Kidney (tissue), 14 donors: ENCODE data around the gene AGK. TPM values are rescaled to one million over a fixed set of nuclear protein-coding genes. Genes with fewer than 3 reads are reported as not detected.

ENCODE experiments used
- DNase-seq, 5 donors: peaks; one replicate each; pipeline ENCODE4 v3.0.0-alpha.2; 2013 to 2020
- FAIRE-seq: peaks from 2 replicates; lab custom pipeline; 2012; peaks lifted over from hg19 to GRCh38; lab: Jason Lieb, UNC
- H3K27ac ChIP-seq, 2 donors: one replicate each; pipeline ENCODE4 v1.7.0; 2013; ENCODE audit warnings: low read depth in 2 of 2, low read length in 2 of 2, inconsistent platforms in 1 of 2
- H3K27me3 ChIP-seq: one replicate; pipeline ENCODE4 v1.7.1; 2013; ENCODE audit warnings: low read length, inconsistent platforms; ENCODE audit not compliant: control insufficient read depth, insufficient read depth
- H3K36me3 ChIP-seq, 3 donors: one replicate each; pipeline versions ENCODE4 v1.7.0 to v1.7.1; 2013; ENCODE audit warnings: low read length in 3 of 3, control low read depth in 1 of 3, inconsistent platforms in 1 of 3; ENCODE audit not compliant: insufficient read depth in 3 of 3, control insufficient read depth in 2 of 3
- H3K4me1 ChIP-seq, 3 donors: one replicate each; pipeline versions ENCODE4 v1.7.0 to v1.7.1; 2013; ENCODE audit warnings: low read length in 3 of 3, inconsistent platforms in 1 of 3, low read depth in 1 of 3; ENCODE audit not compliant: control insufficient read depth in 2 of 3, insufficient read depth in 2 of 3
- H3K4me3 ChIP-seq, 3 donors: one replicate each; pipeline versions ENCODE4 v1.7.0 to v1.8.1; 2013; ENCODE audit warnings: low read length in 3 of 3, control low read depth in 1 of 3, inconsistent platforms in 1 of 3
- H3K9ac ChIP-seq, 3 donors: one replicate each; pipeline versions ENCODE4 v1.7.0 to v1.7.1; 2013; ENCODE audit warnings: low read length in 3 of 3, control low read depth in 1 of 3, inconsistent platforms in 1 of 3
- H3K9me3 ChIP-seq, 3 donors: one replicate each; pipeline versions ENCODE4 v1.7.0 to v1.7.1; 2013; ENCODE audit warnings: low read length in 3 of 3, control low read depth in 1 of 3, inconsistent platforms in 1 of 3; ENCODE audit not compliant: control insufficient read depth in 2 of 3, insufficient read depth in 1 of 3
- CTCF ChIP-seq: IDR thresholded peaks from 3 replicates; pipeline ENCODE4 v1.5.1; 2012; ENCODE audit warnings: mild to moderate bottlenecking, moderate library complexity, borderline replicate concordance; ENCODE audit not compliant: insufficient read depth; ENCODE audit errors: extremely low read depth
- intact Hi-C: fragments of 100-400 bp; cut with DNase I; formaldehyde crosslinking; loops from one replicate; pipeline ENCODE4 v1.11.1; 2022
- polyA plus RNA-seq: library from polyadenylated mRNA; stranded (reverse); fragments of 350-450 nt; fragmentation: Illumina TruSeq; extraction: RNeasy Lipid Tissue Mini Kit (QIAGEN cat#74804); gene quantifications from one replicate; pipeline ENCODE4 v1.2.3, GENCODE V29; 2014; ENCODE audit warnings: low read depth, low replicate concordance; ENCODE audit not compliant: insufficient read depth
- total RNA-seq: library from RNA; stranded (reverse); fragmentation: NEBNext Ultra II Directional; extraction: Animal tissue kit (Norgen Biotek cat#: 25700); gene quantifications from one replicate; pipeline ENCODE4 v1.2.1, GENCODE V29; 2021
- donor health status: control.
- donor health status: control.
- donor health status: control.
- donor health status: control.
- donor health status: control.
- donor health status: DM: yes; HTN: yes; CAD: no.
- donor health status: Normal renal cell carcinoma (clear cell type).

AGK gene
- total and polyA plus RNA-seq, 2 donors from 2014 or later: 17.7 to 30.7 TPM

DNA sequence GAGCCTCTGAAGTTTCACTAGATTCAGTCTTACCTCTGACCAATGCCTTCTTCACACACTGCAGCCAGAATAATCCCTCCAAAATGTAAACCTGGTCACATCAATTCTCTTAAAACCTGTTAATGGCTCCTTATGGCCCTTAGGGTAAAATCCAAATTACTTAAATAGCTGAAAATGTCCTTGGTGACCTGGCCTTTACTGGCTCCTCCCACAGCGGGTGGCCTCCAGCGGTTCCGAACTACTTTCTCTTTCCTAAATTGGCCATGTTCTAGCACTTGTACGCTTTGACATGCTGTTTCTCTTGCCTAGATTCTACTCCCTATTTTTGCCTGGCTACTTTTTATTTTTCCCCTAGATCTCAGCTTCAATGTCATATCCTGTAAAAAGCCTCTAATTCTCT lies 36.1 kb downstream of the AGK start:
- H3K36me3 ChIP-seq: no peaks in the 10 kb centered on the region
- DNase-seq (no peak), FAIRE-seq (no peak)
- no peaks in the 10 kb centered on the region for H3K9me3 ChIP-seq
- intact Hi-C loops: no loop called here
- no peak for TF ChIP-seq CTCF
- H3K27ac ChIP-seq: no peak overlapping the region
- H3K4me1 ChIP-seq: no peaks in the 10 kb centered on the region
- no peak overlapping the region for H3K9ac ChIP-seq
- H3K27me3 ChIP-seq: no peaks in the 10 kb centered on the region
- no peak overlapping the region for H3K4me3 ChIP-seq

DNA sequence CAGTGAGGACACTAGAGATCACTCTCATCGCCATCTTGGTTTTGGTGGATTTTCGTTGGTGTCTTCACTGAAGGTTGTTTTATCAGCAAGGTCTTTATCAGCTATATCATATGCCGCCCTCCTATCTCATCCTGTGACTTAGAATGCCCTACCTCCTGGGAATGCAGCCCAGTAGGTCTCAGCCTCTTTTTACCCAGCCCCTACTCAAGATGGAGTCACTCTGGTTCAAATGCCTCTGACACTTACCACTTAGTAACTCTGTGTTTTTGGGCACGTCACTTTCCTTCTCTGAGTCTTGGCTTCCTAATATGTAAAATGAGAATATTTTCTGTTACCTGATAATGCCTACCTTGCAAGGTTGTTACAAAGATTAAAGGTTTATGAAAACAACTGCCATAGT lies 37.7 kb downstream of the AGK start:
- DNase-seq: no peak
- FAIRE-seq: no peak
- H3K4me1 ChIP-seq: no peaks in the 10 kb centered on the region
- H3K4me3 ChIP-seq: no peak overlapping the region
- no peaks in the 10 kb centered on the region for H3K36me3 ChIP-seq
- no peaks in the 10 kb centered on the region for H3K9me3 ChIP-seq
- intact Hi-C loops: no loop called here
- H3K9ac ChIP-seq: no peak overlapping the region
- no peak for TF ChIP-seq CTCF
- no peaks in the 10 kb centered on the region for H3K27me3 ChIP-seq
- H3K27ac ChIP-seq: no peak overlapping the region

DNA sequence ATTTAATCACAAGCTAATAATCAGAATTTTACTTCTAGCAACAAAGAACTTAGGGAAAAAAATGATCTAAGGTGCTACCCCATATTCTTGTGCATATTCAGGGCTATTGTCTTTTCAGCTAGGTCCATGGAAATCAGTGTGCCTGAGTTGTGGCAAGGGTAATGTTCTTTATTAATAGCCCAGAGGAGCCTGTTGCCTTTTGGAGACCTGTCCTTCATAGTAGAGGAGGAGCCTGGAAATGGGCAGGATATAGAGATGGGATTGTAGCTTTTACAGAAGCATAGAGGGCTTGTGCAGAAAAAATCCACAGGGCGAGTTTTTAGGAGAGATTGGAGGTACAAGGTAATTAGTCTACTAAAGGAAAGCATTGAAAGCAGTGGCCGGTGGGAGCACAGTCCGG lies 38.9 kb downstream of the AGK start:
- no peaks in the 10 kb centered on the region for H3K36me3 ChIP-seq
- no peak for TF ChIP-seq CTCF
- H3K9ac ChIP-seq: no peak overlapping the region
- no peak overlapping the region for H3K27ac ChIP-seq
- H3K4me1 ChIP-seq: no peaks in the 10 kb centered on the region
- intact Hi-C loops: no loop called here
- H3K4me3 ChIP-seq: no peak overlapping the region
- H3K9me3 ChIP-seq: no peaks in the 10 kb centered on the region
- FAIRE-seq (no peak), DNase-seq (no peak)
- no peaks in the 10 kb centered on the region for H3K27me3 ChIP-seq

DNA sequence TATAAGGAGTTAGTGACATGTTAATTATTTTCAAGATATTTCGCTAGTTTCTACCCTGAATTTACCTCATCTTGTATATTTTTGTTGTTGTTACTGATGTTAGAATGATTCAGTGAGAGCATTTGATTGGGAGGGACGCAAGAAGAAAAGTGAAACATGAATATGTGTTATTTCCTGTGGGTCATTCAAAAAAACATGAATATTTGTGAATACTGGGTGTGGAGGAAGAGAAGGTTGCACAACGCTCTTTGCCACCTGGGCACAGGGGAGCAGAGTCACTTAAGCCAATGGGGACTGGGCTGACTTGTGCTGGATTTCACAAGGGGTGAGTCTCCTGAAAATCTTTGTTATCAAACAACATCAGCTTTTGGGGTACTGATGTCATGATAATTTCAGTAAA lies 39.5 kb downstream of the AGK start:
- H3K9ac ChIP-seq: no peak overlapping the region
- H3K4me1 ChIP-seq: no peaks in the 10 kb centered on the region
- H3K4me3 ChIP-seq: no peak overlapping the region
- H3K36me3 ChIP-seq: no peaks in the 10 kb centered on the region
- intact Hi-C loops: no loop called here
- DNase-seq (no peak), FAIRE-seq (no peak)
- no peak overlapping the region for H3K27ac ChIP-seq
- H3K9me3 ChIP-seq: no peaks in the 10 kb centered on the region
- TF ChIP-seq CTCF: no peak
- no peaks in the 10 kb centered on the region for H3K27me3 ChIP-seq
